GM18498 (cell line): ENCODE data around the gene ABCC3.
"Not testable (repeated sequence)": the region's sequence is repeated elsewhere in the genome, so short reads cannot be mapped to it uniquely, and the experiment has no call there.

Source experiments
- ATAC-seq: cut with Tn5 transposase; IDR thresholded peaks from one replicate; pipeline ENCODE4 v1.9.1; 2021; ENCODE audit warnings: mild to moderate bottlenecking, moderate library complexity; ENCODE audit not compliant: unreplicated experiment

ABCC3 gene

DNA sequence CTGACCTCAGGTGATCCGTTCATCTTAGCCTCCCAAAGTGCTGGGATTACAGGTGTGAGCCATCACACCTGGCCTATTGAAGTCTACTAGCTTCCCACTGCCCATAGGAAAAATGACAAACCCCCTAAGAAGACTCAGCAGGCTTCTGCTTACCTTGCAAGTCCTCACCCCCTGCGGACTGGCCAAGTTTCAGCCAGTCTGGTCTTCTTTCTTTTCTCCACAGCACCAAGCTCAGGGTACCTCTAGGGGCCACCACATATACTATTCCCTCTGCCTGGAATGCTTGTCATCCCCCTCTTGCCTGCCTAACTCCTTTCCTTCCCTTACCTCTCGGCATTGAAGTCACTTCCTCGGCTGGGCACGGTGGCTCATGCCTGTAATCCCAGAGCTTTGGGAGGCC lies 31.2 kb downstream of the ABCC3 start:
- no peak for ATAC-seq

DNA sequence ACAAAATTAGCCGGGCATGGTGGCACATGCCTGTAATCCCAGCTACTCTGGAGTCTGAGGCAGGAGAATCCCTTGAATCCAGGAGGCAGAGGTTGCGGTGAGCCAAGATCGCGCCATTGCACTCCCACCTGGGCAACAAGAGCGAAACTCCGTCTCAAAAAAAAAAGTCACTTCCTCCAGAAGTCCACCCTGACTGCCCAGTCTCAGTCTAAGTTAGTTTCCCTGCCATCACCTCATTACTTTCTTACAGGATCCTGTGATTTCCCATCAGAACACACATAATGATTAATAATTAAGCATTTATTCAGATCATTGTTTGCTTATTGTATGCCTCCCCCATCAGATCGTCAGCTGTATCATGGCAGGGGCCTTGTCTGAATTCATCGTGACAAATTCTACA lies 31.6 kb downstream of the ABCC3 start:
- ATAC-seq, result no peak

DNA sequence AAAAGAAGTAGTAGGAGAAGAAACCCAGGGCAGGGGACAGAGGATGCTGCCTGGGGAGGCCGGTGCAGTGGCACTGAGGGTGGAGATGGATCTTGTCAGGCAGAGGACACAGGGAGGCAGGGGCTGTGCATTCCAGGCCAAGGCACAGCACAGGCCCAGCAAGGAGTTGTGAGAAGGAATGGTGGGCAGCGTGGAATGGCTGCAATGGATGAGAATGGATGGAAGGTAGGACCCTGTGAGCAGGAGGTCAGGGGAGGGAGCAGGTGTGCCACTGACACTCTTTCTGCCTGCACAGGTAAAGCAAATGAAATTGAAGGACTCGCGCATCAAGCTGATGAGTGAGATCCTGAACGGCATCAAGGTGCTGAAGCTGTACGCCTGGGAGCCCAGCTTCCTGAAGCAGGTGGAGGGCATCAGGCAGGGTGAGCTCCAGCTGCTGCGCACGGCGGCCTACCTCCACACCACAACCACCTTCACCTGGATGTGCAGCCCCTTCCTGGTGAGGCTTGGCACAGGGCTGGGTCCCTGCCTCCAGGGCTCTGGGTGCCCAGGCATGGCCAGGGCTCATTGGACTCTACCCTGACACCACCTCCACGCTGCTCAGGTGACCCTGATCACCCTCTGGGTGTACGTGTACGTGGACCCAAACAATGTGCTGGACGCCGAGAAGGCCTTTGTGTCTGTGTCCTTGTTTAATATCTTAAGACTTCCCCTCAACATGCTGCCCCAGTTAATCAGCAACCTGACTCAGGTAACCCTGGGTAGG lies 32.8 kb downstream of the ABCC3 start:
- no peak for ATAC-seq

DNA sequence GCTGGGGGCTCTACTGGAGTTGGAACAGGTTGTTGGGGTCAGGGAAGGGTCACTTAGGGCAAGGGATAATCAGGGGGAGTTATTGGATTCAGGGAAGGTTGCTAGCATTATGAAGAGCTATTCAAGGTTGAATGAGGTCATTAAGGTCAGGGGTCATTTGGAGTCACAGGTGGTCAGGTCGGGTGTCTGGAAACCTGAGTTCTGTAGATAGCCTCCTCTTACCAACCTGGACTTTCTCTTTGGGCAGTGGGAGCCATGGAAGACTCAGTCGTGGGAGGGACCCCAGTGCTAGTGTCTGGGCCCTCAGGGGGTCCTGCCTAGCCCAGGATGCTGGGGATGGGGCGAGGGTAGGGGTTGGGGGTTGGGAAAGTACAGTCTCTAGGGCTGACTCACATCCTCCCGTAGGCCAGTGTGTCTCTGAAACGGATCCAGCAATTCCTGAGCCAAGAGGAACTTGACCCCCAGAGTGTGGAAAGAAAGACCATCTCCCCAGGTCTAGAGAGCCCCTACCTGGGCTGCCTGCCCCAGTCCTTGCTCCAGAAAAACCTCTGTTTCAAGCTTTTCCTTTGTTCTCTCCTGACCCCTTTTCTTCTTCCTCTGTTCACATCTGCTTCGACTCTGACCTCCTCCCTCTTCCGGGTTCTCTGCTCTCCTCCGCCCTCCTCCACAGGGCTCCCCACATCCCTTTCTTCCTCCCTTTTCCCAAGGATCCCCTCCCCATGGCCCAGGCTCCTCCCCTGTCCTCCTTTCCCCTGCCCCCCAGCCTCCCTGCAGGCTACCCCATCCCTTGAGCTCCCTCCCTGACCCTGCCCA lies 33.5 kb downstream of the ABCC3 start:
- no peak for ATAC-seq

DNA sequence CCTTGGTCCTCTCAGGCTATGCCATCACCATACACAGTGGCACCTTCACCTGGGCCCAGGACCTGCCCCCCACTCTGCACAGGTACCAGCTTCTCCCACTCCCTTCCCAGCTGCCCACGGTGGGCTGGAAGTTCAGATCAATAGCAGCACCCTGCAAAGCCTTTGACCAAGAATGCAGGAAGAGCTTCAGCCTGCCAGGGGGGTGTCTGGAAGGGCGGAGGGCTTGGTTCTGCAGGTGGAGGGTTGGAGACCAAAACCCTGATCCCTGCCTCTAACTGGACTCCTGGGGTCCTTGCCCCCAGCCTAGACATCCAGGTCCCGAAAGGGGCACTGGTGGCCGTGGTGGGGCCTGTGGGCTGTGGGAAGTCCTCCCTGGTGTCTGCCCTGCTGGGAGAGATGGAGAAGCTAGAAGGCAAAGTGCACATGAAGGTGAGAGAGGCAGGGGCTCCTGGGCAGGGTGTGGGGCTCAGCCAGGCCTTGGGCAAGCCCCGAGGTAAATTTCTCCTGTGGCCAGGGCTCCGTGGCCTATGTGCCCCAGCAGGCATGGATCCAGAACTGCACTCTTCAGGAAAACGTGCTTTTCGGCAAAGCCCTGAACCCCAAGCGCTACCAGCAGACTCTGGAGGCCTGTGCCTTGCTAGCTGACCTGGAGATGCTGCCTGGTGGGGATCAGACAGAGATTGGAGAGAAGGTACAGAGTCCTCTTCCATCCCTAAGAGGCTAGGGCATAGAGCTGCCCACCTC lies 34.3 kb downstream of the ABCC3 start:
- ATAC-seq, result no peak

DNA sequence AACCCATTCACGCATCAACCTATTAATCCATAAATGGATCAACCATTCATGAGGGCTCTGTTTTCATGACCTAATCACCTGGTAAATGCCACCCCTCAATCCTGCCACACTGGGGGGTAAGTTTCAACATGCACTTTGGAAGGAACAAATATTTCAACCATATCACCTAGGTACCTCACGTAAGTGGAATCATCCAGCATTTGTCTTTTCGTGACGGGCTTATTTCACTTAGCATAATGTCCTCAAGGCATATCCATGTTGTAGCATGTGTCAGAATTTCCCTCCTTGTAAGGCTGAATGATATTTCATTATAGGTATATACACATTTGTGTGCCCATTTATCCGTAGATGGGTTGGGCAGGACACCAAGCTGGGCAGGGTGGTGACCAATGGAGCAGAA lies 37.4 kb downstream of the ABCC3 start:
- no peak for ATAC-seq

DNA sequence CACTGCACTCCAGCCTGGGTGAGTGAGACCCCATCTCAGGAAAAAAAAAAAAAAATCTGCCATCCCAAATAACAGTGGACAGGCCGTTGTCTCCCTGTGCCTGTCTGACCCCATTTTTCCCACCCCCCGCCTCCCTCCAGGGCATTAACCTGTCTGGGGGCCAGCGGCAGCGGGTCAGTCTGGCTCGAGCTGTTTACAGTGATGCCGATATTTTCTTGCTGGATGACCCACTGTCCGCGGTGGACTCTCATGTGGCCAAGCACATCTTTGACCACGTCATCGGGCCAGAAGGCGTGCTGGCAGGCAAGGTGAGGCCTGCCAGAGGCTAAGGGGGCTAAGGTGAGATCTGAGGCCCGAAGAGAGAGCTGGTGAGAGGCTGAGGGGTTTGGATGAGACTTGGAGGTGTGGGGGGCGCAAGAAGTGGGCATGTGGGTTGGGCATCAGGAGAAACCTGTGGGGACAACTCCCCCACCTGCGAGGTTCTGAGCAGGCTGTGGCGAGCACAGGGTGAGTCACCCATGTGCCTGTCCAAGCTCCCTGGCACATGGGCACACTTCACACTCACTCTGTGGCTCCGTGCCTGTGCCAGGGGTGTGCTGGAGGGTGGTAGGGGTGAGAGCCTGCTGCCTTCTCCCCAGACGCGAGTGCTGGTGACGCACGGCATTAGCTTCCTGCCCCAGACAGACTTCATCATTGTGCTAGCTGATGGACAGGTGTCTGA lies 38.3 kb downstream of the ABCC3 start:
- ATAC-seq, result no peak

DNA sequence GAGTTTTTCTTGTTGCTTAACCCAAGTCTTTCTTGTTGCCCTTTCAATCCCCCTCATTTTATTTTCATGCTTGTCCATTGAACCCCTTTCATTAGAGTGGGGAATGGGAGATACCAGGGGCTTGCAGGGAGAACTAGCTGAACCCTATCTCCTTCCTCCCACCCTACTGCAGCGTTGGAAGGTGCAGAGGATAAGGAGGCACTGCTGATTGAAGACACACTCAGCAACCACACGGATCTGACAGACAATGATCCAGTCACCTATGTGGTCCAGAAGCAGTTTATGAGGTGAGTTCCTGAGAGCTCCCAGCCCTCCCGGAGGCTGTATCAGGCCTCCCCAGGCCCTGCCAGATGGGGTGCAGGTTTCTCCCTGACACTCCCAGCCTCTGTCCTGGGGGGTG lies 40.5 kb downstream of the ABCC3 start:
- ATAC-seq, result no peak

DNA sequence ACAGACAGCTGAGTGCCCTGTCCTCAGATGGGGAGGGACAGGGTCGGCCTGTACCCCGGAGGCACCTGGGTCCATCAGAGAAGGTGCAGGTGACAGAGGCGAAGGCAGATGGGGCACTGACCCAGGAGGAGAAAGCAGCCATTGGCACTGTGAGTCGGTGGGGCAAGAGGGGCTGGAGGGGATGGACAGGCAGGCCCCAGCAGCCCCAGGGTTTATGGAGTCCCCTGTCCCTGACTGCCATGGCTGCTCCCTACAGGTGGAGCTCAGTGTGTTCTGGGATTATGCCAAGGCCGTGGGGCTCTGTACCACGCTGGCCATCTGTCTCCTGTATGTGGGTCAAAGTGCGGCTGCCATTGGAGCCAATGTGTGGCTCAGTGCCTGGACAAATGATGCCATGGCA lies 40.9 kb downstream of the ABCC3 start:
- ATAC-seq, result no peak

DNA sequence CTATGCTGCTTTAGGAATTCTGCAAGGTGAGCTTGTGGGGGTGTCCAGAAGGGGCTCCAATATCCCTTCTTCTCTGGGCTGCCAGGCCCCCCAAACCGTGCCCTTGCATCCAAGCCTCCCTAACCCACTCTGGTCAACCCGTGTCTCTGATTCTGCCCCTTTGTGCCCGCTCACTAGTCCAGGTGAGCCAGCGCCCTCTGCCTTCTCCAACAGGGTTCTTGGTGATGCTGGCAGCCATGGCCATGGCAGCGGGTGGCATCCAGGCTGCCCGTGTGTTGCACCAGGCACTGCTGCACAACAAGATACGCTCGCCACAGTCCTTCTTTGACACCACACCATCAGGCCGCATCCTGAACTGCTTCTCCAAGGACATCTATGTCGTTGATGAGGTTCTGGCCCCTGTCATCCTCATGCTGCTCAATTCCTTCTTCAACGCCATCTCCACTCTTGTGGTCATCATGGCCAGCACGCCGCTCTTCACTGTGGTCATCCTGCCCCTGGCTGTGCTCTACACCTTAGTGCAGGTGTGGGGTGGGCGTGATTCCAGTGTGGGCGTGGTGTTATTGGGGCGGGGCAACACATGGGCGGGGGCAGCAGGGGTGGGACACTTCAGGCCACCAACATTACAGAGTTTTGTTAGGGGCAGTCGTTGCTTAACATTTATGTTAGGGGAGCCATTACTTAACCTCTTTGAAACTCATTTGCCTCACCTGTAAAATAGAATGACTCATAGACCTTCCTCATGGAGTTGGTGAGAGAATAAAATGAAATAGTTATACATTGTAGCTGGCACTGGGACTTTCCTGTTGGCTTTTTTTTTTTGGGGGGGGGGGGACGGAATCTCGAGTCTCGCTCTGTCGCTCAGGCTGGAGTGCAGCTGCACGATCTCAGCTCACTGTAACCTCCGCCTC lies 41.6 kb downstream of the ABCC3 start:
- ATAC-seq, result no peak

DNA sequence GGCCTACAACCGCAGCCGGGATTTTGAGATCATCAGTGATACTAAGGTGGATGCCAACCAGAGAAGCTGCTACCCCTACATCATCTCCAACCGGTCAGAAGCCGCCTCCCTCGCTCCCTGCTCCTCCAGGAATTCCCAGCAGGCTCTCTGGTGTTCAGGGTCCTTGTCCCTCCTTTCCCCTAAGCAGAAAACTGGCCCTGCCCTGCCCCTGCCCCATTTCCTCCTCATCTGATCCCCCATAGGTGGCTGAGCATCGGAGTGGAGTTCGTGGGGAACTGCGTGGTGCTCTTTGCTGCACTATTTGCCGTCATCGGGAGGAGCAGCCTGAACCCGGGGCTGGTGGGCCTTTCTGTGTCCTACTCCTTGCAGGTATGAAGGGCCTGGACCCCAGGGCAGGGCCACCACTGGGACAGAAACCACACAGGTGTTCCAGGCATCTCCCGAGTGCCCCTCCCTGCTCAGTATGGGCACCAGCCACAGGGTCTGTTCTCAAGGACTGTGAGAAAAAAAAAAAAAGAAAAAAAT lies 43.2 kb downstream of the ABCC3 start:
- ATAC-seq, result no peak

DNA sequence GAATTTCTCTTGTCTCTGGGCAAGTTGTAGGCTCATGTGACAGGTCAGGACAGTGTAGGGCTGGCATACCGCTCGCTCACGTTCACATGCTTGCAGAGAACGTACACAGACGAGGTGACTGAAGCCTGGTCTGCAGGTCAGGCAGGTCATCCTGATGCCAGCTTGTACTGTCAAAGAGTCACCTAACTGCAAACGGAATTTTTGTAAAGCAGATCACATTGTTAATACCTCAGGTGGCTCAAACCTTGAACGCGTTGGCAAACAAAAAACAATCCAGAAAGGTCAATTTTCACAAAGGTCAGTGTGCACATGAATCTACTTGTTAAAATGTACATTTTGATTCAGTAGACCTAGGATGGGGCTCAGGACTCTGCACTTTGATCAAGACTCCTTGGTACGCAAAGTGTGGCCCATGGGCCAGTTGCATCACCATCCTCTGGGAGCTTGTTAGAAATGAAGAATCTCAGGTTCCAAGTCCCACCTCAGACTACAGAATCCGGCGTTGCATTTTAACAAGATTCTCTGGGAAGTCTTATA lies 44.4 kb downstream of the ABCC3 start:
- no peak for ATAC-seq

DNA sequence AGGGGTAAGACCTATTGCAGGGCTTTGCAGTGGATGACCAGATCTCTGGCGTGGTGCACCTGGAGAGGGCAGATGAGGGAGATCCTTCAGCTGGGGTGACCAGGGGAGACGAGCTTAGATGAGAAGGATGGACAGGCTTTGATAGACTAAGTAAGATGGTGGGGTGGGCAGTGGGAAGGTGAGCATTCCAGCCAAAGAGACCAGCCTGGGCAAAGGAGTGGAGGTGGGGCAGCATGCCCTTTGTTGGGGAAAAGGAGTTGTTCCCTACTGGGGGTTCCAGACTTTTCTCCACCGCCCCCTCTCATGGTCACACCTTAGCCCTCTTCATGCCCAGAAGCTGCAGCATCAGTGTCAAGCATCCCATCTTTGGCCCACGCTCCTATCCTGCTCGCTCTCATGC lies 45.4 kb downstream of the ABCC3 start:
- no peak for ATAC-seq

DNA sequence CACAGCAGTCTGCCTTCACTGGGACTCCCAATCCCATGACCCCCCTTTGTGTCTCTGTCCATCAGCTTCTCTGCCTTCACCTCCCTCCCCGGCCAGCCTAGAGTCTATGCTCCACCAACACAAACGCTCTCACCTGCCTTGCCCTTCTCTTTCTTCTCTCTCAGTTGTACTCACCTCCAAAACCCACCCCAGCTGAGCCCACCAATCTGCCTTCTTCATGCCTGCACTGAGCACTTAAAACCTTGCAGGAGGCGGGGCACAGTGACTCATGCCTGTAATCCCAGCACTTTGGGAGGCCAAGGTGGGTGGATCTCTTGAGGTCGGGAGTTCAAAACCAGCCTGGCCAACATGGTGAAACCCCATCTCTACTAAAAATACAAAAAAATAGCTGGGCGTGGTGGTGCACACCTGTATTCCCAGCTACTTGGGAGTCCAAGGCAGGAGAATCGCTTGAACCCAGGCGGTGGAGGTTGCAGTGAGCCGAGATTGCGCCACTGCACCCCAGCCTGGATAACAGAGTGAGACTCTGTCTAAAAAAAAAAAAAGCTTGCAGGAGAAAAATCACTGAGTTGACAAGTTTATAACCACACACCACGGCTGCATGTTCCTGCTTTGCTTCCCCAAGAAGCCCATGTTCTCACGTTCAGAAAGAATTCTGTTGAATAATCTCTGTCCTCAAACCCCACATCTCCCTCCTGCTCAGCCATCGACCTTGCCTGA lies 46.0 kb downstream of the ABCC3 start:
- not testable (repeated sequence) for ATAC-seq

DNA sequence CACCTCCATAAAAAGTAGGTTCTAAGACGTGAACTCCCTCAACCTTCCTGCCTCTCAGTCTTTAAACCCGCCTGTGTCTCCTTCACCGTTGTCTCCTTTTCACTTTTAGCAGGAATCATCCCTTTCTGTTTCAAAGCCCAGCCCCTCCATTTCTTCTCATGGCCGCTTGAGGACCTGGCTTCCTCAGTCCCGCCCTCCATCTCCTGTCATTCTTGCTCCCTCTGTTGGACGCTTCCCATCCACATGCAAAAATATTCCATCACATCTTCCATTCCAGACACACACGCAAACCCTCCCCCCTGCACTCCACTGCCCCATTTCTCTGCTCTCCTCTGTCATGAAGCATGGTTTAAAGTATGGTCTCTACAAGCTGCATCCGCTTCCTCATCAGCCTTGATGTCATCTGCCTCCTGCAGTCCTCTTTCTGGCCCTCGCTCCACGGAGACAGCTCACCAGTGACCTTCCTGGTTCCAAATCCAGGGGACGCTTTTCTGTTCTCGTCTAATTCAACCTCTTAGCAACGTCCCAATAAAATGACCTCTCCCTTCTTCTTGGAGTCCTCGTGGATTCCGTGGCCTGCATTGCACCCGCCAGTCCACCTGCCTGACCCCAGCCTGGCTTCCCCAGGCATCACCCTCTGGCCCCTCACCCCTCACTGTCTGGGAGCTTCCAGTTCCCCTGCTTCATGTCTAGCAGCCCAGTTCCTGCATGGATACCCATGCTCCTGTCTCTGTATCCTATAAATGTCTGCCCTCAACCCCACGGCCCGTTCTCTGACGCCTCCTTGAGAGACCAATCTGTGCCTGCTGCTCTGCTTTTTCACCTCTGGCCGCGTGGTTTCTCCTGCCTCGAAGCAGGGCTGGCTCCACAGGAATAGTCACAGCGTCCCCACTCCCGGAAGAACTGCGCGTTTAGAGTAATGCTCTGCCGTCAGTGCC lies 46.9 kb downstream of the ABCC3 start:
- ATAC-seq, result no peak

DNA sequence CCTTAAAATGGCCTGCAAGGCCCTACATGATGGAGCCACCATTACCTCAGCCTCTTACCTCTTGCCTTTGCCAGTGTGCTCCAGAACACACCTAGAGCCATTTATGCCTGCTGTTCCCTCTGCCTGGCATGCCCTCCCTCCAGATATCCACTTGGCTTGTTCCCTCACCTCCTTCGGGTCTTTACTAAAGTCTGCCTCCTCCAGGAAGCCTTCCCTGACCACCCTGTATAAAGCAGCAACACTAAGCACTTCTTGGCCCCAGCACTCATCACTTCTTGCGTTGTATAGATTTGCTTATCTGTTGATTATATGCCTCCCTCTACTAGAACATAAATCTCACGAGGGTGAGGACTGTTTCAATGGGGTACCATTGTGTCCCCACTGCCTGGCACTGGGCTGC lies 47.8 kb downstream of the ABCC3 start:
- ATAC-seq, result no peak

DNA sequence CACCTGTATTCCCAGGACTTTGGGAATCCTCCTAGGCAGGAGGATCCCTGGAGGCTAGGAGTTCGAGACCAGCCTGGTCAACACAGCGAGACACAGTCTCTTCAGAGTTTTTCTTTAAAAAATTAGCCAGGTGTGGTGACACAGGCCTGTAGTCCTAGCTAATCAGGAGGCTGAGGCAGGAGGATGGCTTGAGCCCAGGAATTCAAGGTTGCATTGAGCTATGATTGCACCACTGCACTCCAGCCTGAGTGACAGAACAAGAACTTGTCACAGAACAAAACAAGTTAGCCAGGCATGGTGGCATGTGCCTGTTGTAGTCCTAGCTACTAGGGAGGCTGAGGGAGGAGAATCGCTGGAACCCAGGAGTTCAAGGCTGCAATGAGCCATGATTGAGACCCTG lies 48.3 kb downstream of the ABCC3 start:
- no peak for ATAC-seq
